GM21367 (cell line): ENCODE data around the gene GPC2.
A peak's percentile ranks its signal among the peaks of the same experiment; 100 is the strongest.

Source experiments
- ATAC-seq: cut with Tn5 transposase; IDR thresholded peaks from one replicate; pipeline ENCODE4 v1.9.1; 2021; ENCODE audit not compliant: unreplicated experiment

The GPC2 gene

DNA sequence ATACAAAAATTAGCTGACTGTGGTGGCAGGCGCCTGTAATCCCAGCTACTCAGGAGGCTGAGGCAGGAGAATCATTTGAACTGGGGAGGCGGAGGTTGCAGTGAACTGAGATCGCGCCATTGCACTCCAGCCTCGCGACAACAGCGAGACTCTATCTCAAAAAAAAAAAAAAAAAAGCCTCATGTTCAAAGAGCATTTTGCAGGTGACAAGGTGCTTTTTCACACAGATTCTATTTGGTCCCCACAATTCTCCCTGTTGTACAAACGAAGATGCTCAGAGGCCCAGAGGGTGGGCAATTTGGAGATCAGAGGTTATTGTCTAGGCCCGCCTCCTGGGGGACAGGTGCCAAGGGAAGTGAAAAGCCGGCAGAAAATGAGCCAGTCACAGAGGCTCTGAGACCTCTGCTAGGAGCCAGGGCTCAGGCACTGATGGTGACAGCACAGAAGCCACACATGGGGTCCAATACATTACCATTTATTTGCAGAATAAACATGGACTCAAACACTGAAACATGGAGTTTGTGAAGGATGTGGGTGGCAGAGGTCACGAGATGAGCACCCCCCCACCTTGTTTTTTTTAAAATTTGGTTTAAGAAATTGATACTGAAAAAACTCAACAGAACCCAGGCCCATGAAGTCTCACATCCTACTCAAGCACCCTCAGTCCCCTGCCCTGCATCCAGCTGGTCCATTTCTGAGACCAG lies 7.9 kb downstream of the GPC2 start:
- no peak for ATAC-seq

DNA sequence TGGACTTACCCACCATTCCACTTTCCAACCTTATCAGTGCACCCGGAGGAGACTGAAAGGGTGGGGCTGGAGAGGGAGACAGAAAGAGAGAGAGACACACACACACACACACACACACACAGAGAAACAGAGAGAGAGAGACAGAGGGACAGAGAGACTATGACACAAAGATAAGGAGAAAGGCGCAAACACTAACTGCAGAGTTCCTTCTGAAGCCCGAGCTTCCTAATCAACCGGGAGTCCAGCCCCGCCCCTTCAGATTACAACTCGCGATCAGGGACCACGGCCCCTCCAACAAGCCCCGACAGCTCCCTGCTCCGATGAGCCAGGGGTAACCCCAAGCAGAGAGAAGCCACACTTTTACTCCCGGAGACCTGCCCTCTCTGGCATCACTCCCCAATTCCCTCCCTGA lies 9.3 kb downstream of the GPC2 start:
- no peak for ATAC-seq

DNA sequence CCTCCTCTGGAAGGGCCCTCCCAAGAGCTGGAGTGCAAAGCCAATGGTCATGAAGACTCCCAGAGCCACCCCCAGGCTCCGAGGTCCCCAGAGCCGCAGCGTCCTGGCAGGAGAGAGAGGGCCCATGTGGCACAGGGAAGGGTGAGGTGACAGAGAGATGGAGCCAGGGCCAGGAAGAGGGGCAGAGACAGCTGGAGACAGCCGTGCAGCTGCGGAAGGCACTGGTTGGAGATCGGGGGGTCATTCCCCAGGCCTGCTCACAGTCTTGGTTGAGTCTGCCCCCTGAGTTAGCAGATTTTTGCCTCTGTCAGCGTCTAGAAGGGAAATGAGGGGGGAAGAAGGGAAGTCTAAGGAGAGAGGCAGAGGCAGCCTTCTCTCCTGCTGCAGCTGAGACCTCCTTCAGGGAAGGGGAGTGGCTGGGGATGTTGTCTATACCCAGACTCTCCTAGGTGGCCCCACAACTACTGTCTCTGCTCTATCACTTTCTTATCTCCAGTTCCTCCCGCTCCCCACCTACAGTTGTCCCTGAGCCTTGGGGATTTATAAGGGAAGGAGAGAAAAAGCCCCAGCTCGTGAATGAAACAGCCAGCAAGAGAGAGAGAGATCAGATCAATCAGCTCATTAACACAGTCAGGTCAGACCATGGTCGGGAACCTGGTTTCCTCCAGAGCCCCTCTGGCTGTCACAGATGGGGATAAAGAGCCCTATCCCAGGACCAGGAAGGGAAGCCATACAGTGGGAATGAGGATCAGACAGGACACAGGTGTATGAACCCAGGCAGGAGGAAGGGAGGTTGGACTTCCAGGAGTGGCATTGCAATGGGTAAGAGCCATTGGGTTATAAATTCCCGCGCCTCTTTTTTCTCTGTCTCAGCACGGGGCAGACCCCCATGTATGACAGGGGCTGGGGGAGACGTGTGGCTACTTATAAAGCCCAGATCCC lies 9.9 kb downstream of the GPC2 start:
- ATAC-seq, result no peak

DNA sequence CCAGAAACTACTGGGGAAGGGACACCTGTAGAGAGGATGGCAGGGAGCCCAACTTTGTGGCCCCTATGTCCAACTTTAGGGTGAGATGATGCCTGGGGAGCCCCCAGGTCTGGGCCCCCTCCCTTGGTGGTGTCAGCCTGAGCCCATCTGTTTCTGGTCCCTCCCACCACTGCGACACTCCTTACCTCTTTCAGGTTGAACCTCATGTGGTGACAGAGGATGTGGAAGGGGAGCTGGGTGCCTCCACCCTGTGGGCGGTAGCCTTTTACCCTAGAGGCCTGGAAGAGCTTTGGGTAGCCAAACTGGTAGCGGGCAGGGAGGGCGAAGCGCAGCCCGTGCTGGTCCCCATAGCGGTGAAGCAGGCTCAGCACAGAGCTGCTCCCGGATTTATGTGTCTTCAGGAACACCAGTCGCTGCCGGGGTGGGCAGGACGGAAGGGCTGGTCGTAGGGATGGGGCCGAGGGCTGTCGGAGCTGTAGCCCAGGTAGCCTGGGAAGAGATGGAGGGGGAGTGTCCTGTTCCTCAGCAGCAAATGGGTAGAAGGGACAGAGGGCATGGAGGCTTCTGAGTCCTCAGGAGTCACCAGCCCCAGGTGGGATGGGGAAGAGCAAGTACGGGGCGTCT lies 10.8 kb downstream of the GPC2 start:
- ATAC-seq, result no peak

GRCh38 chr7:100163871-100164270 lies 13.3 kb downstream of the GPC2 start:
- ATAC-seq, result no peak

- no peak for ATAC-seq
Measured at GRCh38 chr7:100163006-100163531, 14.1 kb downstream of the GPC2 start.

GRCh38 chr7:100160067-100160466 lies 17.1 kb downstream of the GPC2 start:
- ATAC-seq, result no peak

DNA sequence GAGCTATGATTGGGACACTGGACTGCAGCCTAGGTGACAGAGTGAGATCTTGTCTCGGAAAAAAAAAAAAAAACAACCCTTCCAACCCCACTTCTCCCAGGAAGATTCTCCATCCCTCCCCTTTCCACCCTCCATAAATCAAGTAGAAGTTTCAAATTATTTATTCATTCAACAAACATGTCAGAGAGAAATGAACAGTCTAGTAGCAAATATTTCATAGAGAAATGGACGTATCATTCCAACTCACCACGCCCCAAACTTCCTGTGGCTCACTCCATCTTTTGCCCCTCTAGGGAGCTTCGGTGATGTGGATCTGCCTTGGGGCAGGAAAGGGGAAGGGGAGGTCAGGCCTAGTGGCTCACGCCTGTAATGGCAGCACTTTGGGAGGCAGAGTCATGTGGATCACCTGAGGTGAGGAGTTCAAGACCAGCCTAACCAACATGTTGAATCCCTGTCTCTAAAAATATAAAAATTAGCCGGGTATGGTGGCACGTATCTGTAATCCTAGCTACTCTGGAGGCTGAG lies 18.0 kb downstream of the GPC2 start:
- ATAC-seq, result no peak

DNA sequence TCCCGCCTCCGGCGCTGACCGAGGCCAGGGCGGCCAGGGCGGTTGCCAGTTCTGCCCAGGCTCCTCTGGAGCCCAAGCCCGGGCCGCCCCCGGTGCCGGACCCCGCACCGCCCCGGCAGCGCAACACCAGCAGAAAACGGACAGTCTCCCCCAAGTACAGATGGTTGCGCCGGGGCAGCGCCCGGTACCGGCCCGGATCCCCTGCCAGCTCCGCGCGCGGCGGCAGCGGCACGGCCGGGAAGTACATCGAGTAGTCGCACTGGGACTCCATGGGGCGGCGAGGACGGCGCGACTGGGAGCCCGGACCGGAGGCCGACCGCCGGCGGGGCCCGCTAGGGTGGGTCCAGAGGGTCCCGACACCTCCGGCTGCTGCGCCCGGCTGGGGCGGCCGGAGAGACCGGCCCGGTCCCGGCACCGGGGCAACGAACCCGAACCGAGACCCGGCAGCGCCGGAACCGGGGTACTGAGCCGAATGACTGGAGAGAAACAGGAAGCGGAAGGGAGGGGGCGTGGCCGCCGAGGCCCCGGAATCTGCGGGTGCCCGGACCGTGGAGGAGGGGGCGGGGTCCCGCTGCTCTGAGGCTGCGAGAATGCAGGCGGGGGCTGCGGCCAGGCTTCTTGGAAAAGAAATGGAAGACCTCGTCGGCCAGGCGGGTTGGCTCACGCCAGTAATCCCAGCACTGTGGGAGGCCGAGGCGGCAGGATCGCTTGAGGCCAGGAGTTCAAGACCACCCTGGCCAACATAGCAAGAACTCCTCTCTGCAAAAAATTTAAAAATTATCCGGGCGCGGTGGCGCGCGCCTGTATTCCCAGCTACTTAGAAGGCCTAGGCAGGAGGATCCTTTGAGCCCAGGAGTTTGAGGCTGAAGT lies 18.7 kb downstream of the GPC2 start, which contains the start of gene TRAPPC14:
TRAPPC14 (minus strand) TSS at position 495 of the 870 bp plus-strand sequence; CDS start at position 271, 224 bp downstream.
- peak; percentile 63 for ATAC-seq

- ATAC-seq, result no peak
Measured at GRCh38 chr7:100157334-100158228, 19.6 kb downstream of the GPC2 start.

DNA sequence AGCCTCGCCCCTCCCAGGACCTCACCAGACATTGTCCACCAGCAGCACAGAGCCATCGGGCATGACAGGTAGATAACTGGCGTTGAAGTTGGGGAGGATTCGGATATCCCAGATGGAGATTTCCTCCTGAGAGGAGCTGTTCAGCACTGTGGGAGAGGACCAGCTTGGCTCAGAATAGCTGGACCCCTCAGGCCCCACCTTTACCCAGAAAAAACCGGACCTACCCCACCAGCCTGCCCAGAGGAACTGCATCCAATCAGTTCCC lies 20.2 kb downstream of the GPC2 start:
- ATAC-seq, result no peak

DNA sequence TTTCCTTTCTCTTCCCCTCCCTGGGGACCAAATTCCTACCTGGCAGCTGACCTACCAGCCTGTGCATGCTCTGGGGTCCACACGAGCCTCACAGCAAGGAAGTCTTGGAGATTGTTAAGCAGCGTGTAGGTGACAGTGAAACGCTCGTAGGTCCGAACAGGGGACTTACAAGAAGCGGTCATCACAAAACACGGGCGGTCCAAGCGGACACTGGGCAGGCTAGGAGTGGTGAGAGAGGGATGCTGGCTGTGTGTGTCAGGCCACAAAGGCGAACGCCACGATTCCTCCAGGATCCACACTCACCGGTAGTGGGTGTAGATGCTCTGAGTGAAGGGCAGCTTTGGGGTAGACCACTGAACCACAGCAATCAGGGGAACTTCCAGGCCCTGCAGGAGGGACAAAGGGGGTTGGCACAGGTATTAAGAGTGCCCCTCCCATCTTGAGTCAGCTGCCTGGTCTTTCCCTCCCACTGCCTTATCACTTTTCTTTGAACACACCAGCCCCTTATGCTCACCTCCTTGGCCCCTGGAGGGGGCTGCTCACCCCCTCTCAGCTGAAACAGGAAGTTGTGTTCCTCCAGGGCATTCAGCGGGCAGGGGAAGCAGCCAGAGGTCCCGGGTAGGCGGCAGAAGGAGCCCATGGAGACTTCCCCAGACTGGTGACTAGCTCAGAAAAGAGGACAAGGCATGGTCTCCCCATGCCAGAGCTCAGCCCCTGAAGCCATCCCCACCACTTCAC lies 20.7 kb downstream of the GPC2 start:
- no peak for ATAC-seq

DNA sequence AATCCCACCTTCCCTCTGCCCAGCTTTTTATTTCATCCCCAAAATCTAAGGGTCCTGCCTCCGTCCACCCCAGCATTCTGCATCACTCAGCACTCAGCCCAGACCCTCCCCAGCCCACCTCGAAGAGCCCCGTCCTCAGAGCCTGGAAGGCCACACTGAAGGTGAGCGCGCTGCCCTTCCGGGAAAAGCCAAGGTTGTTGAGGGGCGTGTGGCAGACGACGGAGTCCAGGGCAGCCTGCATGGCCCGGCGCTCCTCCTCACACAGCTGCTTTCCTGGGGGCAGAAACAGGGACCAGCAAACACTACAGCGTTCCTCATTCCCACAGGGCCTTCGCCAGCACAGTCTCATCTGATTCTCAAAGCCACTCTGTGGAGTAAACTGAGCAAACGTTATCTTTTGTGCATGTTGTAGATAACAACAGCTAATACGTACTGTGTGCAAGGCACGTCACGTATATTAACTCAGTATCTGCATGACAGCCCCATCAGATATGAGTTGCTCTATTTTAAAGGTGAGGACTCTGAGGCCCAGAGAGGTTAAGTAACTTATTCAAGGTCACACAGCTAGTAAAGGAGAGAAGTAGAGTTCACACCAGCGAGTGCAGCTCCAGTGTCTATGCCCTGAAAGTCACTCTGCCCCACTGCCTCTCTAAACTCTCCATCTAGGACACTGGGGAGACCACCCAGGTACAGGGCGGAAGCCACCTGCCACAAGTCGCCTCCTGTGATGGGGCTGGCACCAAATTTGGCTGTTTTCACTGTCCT lies 21.4 kb downstream of the GPC2 start:
- no peak for ATAC-seq

DNA sequence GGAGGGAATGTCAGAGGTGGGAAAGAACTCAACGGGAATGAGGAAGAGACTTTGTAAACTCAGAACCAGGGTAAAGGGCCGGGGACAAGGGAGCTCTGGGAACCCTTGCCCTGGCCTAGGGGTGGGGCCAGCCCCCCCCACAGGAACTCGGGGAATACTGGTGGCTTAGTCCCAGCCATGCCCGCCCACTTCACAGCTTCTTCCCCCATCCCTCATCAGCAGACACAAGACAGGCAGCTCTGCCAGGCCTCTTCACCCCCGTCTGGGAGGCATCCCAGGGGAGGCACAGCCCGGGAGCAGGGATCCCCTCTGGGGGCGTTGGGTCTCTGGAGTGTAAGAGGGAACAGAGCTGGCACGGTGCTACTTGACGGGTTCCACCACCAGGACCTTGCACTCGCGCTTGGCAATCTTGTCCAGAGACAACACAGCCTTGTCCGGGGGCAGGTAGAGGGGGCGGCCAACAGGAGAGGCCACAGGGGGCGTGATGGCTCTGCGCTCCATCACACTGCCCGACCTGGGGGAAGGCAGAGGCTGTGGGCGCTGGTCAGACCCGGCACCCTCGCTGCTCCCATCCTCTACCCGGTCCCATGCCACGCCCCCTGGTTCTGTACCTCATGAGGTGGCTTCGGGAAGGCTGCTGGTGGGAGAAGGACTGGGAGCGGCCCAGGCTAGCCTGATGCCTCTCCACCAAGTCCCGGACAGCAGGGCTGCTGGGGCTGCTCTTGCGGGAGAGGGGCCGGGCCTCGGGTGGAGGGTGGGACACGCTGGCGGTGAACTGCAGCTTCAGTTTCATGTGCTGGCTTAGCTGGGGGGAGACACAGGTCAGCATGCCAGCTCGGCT lies 22.3 kb downstream of the GPC2 start:
- ATAC-seq, result no peak

- no peak for ATAC-seq
Measured at GRCh38 chr7:100153708-100154535, 23.3 kb downstream of the GPC2 start.

DNA sequence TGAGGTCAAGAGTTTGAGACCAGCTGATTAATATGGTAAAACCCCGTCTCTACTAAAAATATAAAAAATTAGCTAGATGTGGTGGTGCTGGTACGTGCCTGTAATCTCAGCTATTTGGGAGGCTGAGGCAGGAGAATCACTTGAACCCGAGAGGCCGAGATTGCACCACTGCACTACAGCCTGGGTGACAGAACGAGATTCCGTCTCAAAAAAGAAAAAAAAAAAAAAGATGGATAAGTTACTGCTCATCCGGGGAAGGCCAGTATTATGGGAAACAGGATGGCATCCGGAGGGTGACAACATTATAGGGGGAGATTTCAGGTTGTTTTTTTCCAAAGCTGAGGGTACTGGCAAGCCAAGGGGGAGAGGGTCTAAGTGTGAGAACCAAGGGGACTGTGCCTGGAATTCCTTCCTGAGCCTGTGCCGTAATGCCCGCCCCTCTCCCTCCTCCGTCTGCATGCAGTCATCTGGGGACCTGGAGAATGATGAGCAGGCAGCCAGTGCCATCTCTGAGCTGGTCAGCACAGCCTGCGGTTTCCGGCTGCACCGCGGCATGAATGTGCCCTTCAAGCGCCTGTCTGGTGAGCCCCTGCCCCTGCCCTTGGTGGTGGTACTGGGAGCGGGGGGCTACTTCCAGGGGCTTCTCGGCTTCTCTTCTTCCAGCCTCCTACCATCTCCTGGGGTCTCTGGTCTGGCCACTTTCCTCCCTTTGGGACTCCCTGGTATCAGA lies 24.1 kb downstream of the GPC2 start:
- ATAC-seq, result no peak
